Vagina (tissue), 2 donors: ENCODE results near the gene ZYG11A. TPM values are rescaled to one million over a fixed set of nuclear protein-coding genes. Genes with fewer than 3 reads are reported as not detected.
"Not testable (repeated sequence)": the region's sequence is repeated elsewhere in the genome, so short reads cannot be mapped to it uniquely, and the experiment has no call there.

Experiments
- DNase-seq, 2 donors: peaks; one replicate each; pipeline ENCODE4 v3.0.0-alpha.2; 2017; ENCODE audit errors: extremely low spot score in 2 of 2
- H3K27ac ChIP-seq: fragments of 200-600 bp; sonication (generic); one replicate; pipeline ENCODE4 v1.5.1; 2019
- H3K27me3 ChIP-seq: fragments of 200-600 bp; sonication (generic); one replicate; pipeline ENCODE4 v1.5.1; 2019
- H3K36me3 ChIP-seq, 2 donors: fragments of 200-600 bp; sonication (generic); one replicate each; pipeline ENCODE4 v1.5.1; 2017 to 2019
- H3K4me1 ChIP-seq: fragments of 200-600 bp; sonication (generic); one replicate; pipeline ENCODE4 v1.5.1; 2019
- H3K4me3 ChIP-seq, 2 donors: fragments of 200-600 bp; sonication (generic); 1 replicate in 1 of 2; 2 replicates in 1 of 2; pipeline ENCODE4 v1.5.1; 2016 to 2019
- H3K9me3 ChIP-seq: fragments of 200-600 bp; sonication (generic); one replicate; pipeline ENCODE4 v1.5.1; 2019
- CTCF ChIP-seq, 3 experiments: fragments of 450-650 bp in 2 of 3; fragments of 200-600 bp in 1 of 3; sonication (generic) in 1 of 3; IDR thresholded peaks; one replicate each; pipeline ENCODE4 v1.5.1; 2017 to 2019; ENCODE audit warnings: antibody characterized with exemption in 3 of 3, mild to moderate bottlenecking in 2 of 3, moderate library complexity in 2 of 3
- POLR2A ChIP-seq, 2 donors: fragments of 450-650 bp; IDR thresholded peaks; one replicate each; pipeline ENCODE4 v1.6.1; 2017; ENCODE audit warnings: antibody characterized with exemption in 2 of 2, mild to moderate bottlenecking in 2 of 2, moderate library complexity in 2 of 2
- POLR2AphosphoS5 ChIP-seq, 2 donors: sonication (generic); formaldehyde crosslinking; IDR thresholded peaks; one replicate each; pipeline ENCODE4 v1.9.0; 2017; ENCODE audit warnings: antibody characterized with exemption in 2 of 2, mild to moderate bottlenecking in 2 of 2, low read depth in 1 of 2; ENCODE audit not compliant: insufficient read depth in 1 of 2
- intact Hi-C: fragments of 100-400 bp; cut with DNase I; formaldehyde crosslinking; loops from one replicate; pipeline ENCODE4 v1.15.1; 2023
- total RNA-seq: library from RNA; depleted of rRNA; stranded (reverse); fragments of >200 nt; gene quantifications from one replicate; pipeline ENCODE4 v1.2.3, GENCODE V29; 2016

The ZYG11A gene
- total RNA-seq, 1 donor from 2014 or later = 0.74 TPM

GRCh38 chr1:52814465-52814864, 28.1 kb upstream of the ZYG11A start:
- H3K9me3 ChIP-seq = no peaks in the 10 kb centered on the region
- TF ChIP-seq POLR2A (IDR thresholded peaks at IDR 0.05) = no peak
- no peak for TF ChIP-seq CTCF (IDR thresholded peaks at IDR 0.05)
- TF ChIP-seq POLR2AphosphoS5 (IDR thresholded peaks at IDR 0.05; ENCODE audit: insufficient read depth in 1 of 2, low read depth in 1 of 2) = no peak
- no peak for DNase-seq
- intact Hi-C loops = no loop called here
- no peak overlapping the region for H3K4me3 ChIP-seq
- H3K4me1 ChIP-seq = no peaks in the 10 kb centered on the region
- no peaks in the 10 kb centered on the region for H3K27me3 ChIP-seq
- no peak overlapping the region for H3K27ac ChIP-seq
- H3K36me3 ChIP-seq = peaks cover 0 to 52% of the 10 kb centered on the region in 2 donors

- peaks cover 0 to 45% of the 10 kb centered on the region in 2 donors for H3K36me3 ChIP-seq
- H3K4me3 ChIP-seq, intact Hi-C loops, H3K9me3 ChIP-seq, DNase-seq, H3K27ac ChIP-seq, H3K4me1 ChIP-seq, H3K27me3 ChIP-seq: not testable (repeated sequence)
These were observed 21.7 kb upstream of the ZYG11A start for GRCh38 chr1:52820830-52821229.

DNA sequence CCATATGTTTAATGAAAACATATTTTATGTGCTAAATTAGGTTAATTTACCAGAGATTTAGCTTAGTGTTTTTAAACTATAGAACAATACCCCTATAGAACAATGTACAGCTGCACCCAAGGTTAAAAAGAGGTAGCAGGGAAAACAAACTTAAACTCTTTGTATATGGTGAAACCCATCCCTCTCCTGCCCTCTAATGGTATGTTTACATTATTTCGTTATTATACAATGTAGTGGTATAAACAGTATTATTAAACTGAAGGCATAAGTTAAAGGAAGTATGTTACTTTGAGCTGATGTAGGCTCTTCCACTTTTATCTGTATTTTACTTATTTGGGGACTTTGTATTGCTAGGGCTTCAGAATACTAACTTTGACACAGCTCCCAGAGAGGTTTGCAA, 16.7 kb upstream of the ZYG11A start:
- intact Hi-C loops = no loop called here
- peaks cover 0 to 13% of the 10 kb centered on the region in 2 donors for H3K36me3 ChIP-seq
- H3K27ac ChIP-seq = no peak overlapping the region
- no peaks in the 10 kb centered on the region for H3K27me3 ChIP-seq
- H3K4me1 ChIP-seq = no peaks in the 10 kb centered on the region
- no peak for DNase-seq
- H3K4me3 ChIP-seq = no peak overlapping the region
- no peaks in the 10 kb centered on the region for H3K9me3 ChIP-seq
- TF ChIP-seq POLR2A (IDR thresholded peaks at IDR 0.05) (no peak), POLR2AphosphoS5 (IDR thresholded peaks at IDR 0.05; ENCODE audit: insufficient read depth in 1 of 2, low read depth in 1 of 2) (no peak), CTCF (IDR thresholded peaks at IDR 0.05) (no peak)

DNA sequence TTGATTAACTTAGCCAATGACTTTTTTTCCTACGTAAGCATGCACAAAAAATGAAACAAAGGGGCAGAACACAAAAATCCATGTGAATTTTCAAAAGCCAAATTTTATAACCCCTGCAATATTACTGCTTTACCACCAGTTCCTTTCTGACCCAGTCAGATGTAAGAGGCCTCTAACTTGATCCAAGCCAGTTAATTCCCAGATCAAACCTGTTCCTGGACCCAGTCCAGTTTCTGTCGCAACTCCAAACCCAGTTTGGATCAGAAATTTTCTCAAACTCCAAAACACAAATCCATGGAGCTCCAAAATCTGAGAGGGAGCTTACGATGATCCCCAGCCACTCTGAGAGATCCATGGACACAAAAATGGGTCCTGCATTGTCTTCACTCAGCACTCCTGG, 7.8 kb upstream of the ZYG11A start:
- TF ChIP-seq POLR2AphosphoS5 (IDR thresholded peaks at IDR 0.05; ENCODE audit: insufficient read depth in 1 of 2, low read depth in 1 of 2) = no peak
- TF ChIP-seq POLR2A (IDR thresholded peaks at IDR 0.05) = no peak
- TF ChIP-seq CTCF (IDR thresholded peaks at IDR 0.05) = no peak
- Histone ChIP-seq H3K36me3 (no peaks in the 10 kb centered on the region), H3K4me1 (no peaks in the 10 kb centered on the region), H3K4me3 (no peak overlapping the region), H3K27me3 (no peaks in the 10 kb centered on the region), H3K27ac (no peak overlapping the region), H3K9me3 (no peaks in the 10 kb centered on the region)
- no peak for DNase-seq
- intact Hi-C loops = no loop called here

GRCh38 chr1:52836035-52836434, 6.5 kb upstream of the ZYG11A start:
- TF ChIP-seq POLR2A (IDR thresholded peaks at IDR 0.05) = no peak
- TF ChIP-seq CTCF (IDR thresholded peaks at IDR 0.05) = no peak
- no peak for TF ChIP-seq POLR2AphosphoS5 (IDR thresholded peaks at IDR 0.05; ENCODE audit: insufficient read depth in 1 of 2, low read depth in 1 of 2)
- H3K27me3 ChIP-seq = no peaks in the 10 kb centered on the region
- no peaks in the 10 kb centered on the region for H3K9me3 ChIP-seq
- no peaks in the 10 kb centered on the region for H3K36me3 ChIP-seq
- no peak overlapping the region for H3K4me3 ChIP-seq
- DNase-seq = no peak
- intact Hi-C loops = no loop called here
- H3K4me1 ChIP-seq = no peaks in the 10 kb centered on the region
- H3K27ac ChIP-seq = no peak overlapping the region

DNA sequence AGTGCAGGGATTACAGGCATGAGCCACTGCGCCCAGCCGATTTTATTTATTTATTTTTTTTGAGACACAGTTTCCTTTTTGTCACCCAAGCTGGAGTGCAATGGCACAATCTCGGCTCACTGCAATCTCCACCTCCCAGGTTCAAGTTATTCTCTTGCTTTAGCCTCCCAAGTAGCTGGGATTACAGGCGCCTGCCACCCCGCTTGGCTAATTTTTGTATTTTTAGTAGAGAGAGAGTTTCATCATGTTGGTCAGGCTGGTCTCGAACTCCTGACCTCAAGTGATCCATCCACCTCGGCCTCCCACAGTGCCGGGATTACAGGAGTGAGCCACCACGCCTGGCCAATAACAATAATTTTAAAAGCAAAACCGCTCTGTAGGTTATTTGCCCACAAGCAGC, 3.4 kb upstream of the ZYG11A start:
- H3K4me1 ChIP-seq = peaks cover 12% of the 10 kb centered on the region
- H3K27me3 ChIP-seq, H3K36me3 ChIP-seq, H3K9me3 ChIP-seq, H3K27ac ChIP-seq, intact Hi-C loops, H3K4me3 ChIP-seq, DNase-seq: not testable (repeated sequence)

DNA sequence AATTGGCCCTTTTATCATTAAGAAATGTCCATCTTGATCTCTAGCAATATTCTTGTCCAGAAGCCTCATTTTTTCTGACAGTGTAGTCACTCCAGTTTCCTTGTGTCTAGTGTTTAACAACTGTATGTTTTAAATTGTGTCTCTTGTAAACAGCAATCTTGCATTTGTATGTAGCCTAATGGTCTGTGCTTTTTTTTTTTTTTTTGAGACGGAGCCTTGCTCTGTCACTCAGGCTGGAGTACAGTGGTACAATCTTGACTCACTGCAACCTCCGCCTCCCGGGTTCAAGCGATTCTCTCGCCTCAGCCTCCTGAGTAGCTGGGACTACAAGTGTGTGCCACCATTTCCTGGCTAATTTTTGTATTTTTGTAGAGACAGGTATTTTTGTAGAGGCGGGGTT, 2.6 kb downstream of the ZYG11A start:
- H3K36me3 ChIP-seq, intact Hi-C loops, H3K27me3 ChIP-seq, DNase-seq, H3K27ac ChIP-seq, H3K9me3 ChIP-seq, H3K4me3 ChIP-seq: not testable (repeated sequence)
- H3K4me1 ChIP-seq = peaks cover 12% of the 10 kb centered on the region
